HepG2 (cell line): ENCODE data around the gene LRGUK. TPM values are rescaled to one million over a fixed set of nuclear protein-coding genes. Genes with fewer than 3 reads are reported as not detected.

Experiments used
- CEBPB ChIP-seq: IDR thresholded peaks from 2 replicates; pipeline ENCODE4 v1.6.1; 2011; ENCODE audit warnings: low read depth, low read length, improper control_type of control experiment, borderline replicate concordance
- CHD2 ChIP-seq: IDR thresholded peaks from 2 replicates; pipeline ENCODE4 v1.6.1; 2011; ENCODE audit warnings: low read depth, low read length, improper control_type of control experiment
- JARID2 ChIP-seq: sonication (generic); formaldehyde crosslinking; IDR thresholded peaks from 2 replicates; pipeline ENCODE4 v1.8.1; 2023; ENCODE audit warnings: missing genetic modification reagents, inconsistent platforms; ENCODE audit not compliant: insufficient replicate concordance
- KDM2A ChIP-seq: sonication (generic); formaldehyde crosslinking; IDR thresholded peaks from 2 replicates; pipeline ENCODE4 v1.4.0; 2020; ENCODE audit warnings: low read depth, missing genetic modification reagents, borderline replicate concordance
- NR2C2 ChIP-seq: sonication (generic); formaldehyde crosslinking; IDR thresholded peaks from 2 replicates; pipeline ENCODE4 v1.4.0; 2020; ENCODE audit warnings: missing genetic modification reagents, mild to moderate bottlenecking, moderate library complexity, borderline replicate concordance
- RBM22 ChIP-seq: fragments of 200-400 bp; formaldehyde crosslinking; optimal IDR thresholded peaks from 2 replicates; pipeline ENCODE3; 2017; ENCODE audit warnings: mild to moderate bottlenecking, low read length, moderate library complexity
- TEAD3 ChIP-seq: optimal IDR thresholded peaks from 2 replicates; pipeline ENCODE3; 2016; ENCODE audit warnings: borderline replicate concordance
- THAP9 ChIP-seq: sonication (generic); formaldehyde crosslinking; IDR thresholded peaks from 2 replicates; pipeline ENCODE4; 2020; ENCODE audit warnings: missing genetic modification reagents, mild to moderate bottlenecking, borderline replicate concordance
- ZIK1 ChIP-seq: sonication (generic); formaldehyde crosslinking; IDR thresholded peaks from 2 replicates; pipeline ENCODE4 v1.5.0; 2020; ENCODE audit warnings: mild to moderate bottlenecking, low read depth, missing genetic modification reagents, borderline replicate concordance
- polyA plus RNA-seq, 8 experiments: library from polyadenylated mRNA; depleted of rRNA in 3 of 8; stranded (reverse) in 7 of 8; unstranded in 1 of 8; fragments of >200 nt; fragmentation: Illumina TruSeq in 4 of 8; extraction: Trizol in 4 of 8; gene quantifications; 2 replicates each; pipeline versions ENCODE4 v1.2.1 to v1.2.3, GENCODE V29; 2011 to 2016; ENCODE audit warnings: low read depth in 4 of 8, missing spikeins in 1 of 8, mixed read lengths in 1 of 8; ENCODE audit not compliant: insufficient read depth in 1 of 8
- total RNA-seq, 5 experiments: library from RNA; depleted of rRNA; stranded (reverse); fragments of >200 nt; fragmentation: Illumina TruSeq; extraction: Trizol; gene quantifications; 2 replicates each; pipeline ENCODE4 v1.2.3, GENCODE V29; 2016; ENCODE audit warnings: low read depth in 1 of 5
- TF ChIP-seq, protein P1 (sequence below): sonication (generic); formaldehyde crosslinking; IDR thresholded peaks from 2 replicates; pipeline ENCODE4 v1.4.0; 2020; ENCODE audit warnings: missing genetic modification reagents
- TF ChIP-seq, protein P2 (sequence below): IDR thresholded peaks from 2 replicates; pipeline ENCODE4 v1.6.1; 2016; ENCODE audit warnings: low read depth, control low read depth
- TF ChIP-seq, protein P3 (sequence below): sonication (generic); formaldehyde crosslinking; IDR thresholded peaks from 2 replicates; pipeline ENCODE4 v1.5.0; 2020; ENCODE audit warnings: mild to moderate bottlenecking, missing genetic modification reagents, borderline replicate concordance
- TF ChIP-seq, protein P4 (sequence below): sonication (generic); formaldehyde crosslinking; IDR thresholded peaks from 2 replicates; pipeline ENCODE4 v1.5.1; 2020; ENCODE audit warnings: missing genetic modification reagents, mild to moderate bottlenecking, borderline replicate concordance

Gene LRGUK
- total and polyA plus RNA-seq, 2 of the 13 experiments (the other 11 are each of a cell fraction or from before 2014, with no cell fraction given), result 0.18 to 0.20 TPM

GRCh38 chr7:134126966-134127848, at the start of gene LRGUK (continued):
- TF ChIP-seq KDM2A (CRISPR knock-in tag), result peak; percentile 51; the same call in 1 of the 2 replicates
- 0 out of 2 replicates have a peak, but pooled peaks have one; percentile 43 for TF ChIP-seq ZIK1 (CRISPR knock-in tag)
- TF ChIP-seq, protein P1, sequence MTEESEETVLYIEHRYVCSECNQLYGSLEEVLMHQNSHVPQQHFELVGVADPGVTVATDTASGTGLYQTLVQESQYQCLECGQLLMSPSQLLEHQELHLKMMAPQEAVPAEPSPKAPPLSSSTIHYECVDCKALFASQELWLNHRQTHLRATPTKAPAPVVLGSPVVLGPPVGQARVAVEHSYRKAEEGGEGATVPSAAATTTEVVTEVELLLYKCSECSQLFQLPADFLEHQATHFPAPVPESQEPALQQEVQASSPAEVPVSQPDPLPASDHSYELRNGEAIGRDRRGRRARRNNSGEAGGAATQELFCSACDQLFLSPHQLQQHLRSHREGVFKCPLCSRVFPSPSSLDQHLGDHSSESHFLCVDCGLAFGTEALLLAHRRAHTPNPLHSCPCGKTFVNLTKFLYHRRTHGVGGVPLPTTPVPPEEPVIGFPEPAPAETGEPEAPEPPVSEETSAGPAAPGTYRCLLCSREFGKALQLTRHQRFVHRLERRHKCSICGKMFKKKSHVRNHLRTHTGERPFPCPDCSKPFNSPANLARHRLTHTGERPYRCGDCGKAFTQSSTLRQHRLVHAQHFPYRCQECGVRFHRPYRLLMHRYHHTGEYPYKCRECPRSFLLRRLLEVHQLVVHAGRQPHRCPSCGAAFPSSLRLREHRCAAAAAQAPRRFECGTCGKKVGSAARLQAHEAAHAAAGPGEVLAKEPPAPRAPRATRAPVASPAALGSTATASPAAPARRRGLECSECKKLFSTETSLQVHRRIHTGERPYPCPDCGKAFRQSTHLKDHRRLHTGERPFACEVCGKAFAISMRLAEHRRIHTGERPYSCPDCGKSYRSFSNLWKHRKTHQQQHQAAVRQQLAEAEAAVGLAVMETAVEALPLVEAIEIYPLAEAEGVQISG (CRISPR knock-in tag), result peak; percentile 58
- TF ChIP-seq, protein P2, sequence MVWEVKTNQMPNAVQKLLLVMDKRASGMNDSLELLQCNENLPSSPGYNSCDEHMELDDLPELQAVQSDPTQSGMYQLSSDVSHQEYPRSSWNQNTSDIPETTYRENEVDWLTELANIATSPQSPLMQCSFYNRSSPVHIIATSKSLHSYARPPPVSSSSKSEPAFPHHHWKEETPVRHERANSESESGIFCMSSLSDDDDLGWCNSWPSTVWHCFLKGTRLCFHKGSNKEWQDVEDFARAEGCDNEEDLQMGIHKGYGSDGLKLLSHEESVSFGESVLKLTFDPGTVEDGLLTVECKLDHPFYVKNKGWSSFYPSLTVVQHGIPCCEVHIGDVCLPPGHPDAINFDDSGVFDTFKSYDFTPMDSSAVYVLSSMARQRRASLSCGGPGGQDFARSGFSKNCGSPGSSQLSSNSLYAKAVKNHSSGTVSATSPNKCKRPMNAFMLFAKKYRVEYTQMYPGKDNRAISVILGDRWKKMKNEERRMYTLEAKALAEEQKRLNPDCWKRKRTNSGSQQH, result 0 out of 2 replicates have a peak, but pooled peaks have one; percentile 21
- TF ChIP-seq NR2C2 (CRISPR knock-in tag), result peak; percentile 98
- peak; percentile 61; the same call in 1 of the 2 replicates for TF ChIP-seq THAP9 (CRISPR knock-in tag)
- TF ChIP-seq, protein P3, sequence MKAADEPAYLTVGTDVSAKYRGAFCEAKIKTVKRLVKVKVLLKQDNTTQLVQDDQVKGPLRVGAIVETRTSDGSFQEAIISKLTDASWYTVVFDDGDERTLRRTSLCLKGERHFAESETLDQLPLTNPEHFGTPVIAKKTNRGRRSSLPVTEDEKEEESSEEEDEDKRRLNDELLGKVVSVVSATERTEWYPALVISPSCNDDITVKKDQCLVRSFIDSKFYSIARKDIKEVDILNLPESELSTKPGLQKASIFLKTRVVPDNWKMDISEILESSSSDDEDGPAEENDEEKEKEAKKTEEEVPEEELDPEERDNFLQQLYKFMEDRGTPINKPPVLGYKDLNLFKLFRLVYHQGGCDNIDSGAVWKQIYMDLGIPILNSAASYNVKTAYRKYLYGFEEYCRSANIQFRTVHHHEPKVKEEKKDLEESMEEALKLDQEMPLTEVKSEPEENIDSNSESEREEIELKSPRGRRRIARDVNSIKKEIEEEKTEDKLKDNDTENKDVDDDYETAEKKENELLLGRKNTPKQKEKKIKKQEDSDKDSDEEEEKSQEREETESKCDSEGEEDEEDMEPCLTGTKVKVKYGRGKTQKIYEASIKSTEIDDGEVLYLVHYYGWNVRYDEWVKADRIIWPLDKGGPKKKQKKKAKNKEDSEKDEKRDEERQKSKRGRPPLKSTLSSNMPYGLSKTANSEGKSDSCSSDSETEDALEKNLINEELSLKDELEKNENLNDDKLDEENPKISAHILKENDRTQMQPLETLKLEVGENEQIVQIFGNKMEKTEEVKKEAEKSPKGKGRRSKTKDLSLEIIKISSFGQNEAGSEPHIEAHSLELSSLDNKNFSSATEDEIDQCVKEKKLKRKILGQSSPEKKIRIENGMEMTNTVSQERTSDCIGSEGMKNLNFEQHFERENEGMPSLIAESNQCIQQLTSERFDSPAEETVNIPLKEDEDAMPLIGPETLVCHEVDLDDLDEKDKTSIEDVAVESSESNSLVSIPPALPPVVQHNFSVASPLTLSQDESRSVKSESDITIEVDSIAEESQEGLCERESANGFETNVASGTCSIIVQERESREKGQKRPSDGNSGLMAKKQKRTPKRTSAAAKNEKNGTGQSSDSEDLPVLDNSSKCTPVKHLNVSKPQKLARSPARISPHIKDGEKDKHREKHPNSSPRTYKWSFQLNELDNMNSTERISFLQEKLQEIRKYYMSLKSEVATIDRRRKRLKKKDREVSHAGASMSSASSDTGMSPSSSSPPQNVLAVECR, result peak; percentile 79; the same call in 1 of the 2 replicates
- TF ChIP-seq, protein P4, sequence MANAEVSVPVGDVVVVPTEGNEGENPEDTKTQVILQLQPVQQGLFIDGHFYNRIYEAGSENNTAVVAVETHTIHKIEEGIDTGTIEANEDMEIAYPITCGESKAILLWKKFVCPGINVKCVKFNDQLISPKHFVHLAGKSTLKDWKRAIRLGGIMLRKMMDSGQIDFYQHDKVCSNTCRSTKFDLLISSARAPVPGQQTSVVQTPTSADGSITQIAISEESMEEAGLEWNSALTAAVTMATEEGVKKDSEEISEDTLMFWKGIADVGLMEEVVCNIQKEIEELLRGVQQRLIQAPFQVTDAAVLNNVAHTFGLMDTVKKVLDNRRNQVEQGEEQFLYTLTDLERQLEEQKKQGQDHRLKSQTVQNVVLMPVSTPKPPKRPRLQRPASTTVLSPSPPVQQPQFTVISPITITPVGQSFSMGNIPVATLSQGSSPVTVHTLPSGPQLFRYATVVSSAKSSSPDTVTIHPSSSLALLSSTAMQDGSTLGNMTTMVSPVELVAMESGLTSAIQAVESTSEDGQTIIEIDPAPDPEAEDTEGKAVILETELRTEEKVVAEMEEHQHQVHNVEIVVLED (CRISPR knock-in tag), result peak; percentile 36; the same call in 1 of the 2 replicates
- TF ChIP-seq JARID2 (CRISPR knock-in tag), result no peak
- TF ChIP-seq RBM22, result peak; percentile 84
- 0 out of 2 replicates have a peak, but pooled peaks have one; percentile 7 for TF ChIP-seq CHD2
- TF ChIP-seq CEBPB, result no peak
- no peak for TF ChIP-seq TEAD3 (CRISPR knock-in tag)
